Omental fat pad (tissue), 4 donors: Measurements from ENCODE around the gene NUP210L. TPM values are rescaled to one million over a fixed set of nuclear protein-coding genes. Genes with fewer than 3 reads are reported as not detected.
"Not testable (repeated sequence)": the region's sequence is repeated elsewhere in the genome, so short reads cannot be mapped to it uniquely, and the experiment has no call there.

Experiments used
- ATAC-seq: fragments of 150-250 bp; one replicate; pipeline ENCODE4 v1.9.1; 2016; ENCODE audit warnings: mild to moderate bottlenecking, moderate library complexity; ENCODE audit not compliant: low FRiP score
- DNase-seq: peaks from one replicate; pipeline ENCODE4 v3.0.0-alpha.2; 2019; ENCODE audit warnings: low spot score
- total RNA-seq, 4 donors: library from RNA; depleted of rRNA; stranded (reverse); fragments of >200 nt; gene quantifications; one replicate each; pipeline ENCODE4 v1.1.0, GENCODE V29; 2016
- TF ChIP-seq, protein P1 (sequence below), 3 donors: fragments of 450-650 bp; IDR thresholded peaks; one replicate each; pipeline ENCODE4 v1.5.1; 2016 to 2017; ENCODE audit warnings: antibody characterized with exemption in 3 of 3, mild to moderate bottlenecking in 3 of 3, moderate library complexity in 2 of 3

NUP210L gene
- total RNA-seq, 4 donors from 2014 or later, result 0.06 to 0.12 (median 0.09) TPM; not detected in 1

GRCh38 chr1:154142358-154142757 lies 12.5 kb downstream of the NUP210L start:
- ATAC-seq, result no peak
- DNase-seq, result no peak

DNA sequence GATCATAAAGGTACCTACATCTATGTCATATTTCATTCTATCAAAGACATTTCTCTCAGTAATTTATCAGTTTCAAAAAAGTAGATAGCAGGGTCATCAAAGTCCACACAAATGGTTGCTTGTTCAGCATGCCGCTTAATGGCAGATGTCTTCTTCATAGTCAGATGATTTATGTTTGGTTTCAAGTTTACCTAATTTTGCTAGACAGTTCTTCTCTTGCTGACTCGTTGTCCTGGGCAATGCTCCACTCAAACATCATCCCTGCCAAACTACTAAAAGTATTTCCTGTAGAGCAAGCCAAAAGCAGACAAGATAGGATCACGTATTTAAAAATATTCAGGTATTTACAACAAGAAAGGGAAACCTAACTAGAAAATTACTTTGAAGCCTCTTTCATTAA lies 13.6 kb downstream of the NUP210L start:
- ATAC-seq (peak; percentile 89), DNase-seq (no peak)
- TF ChIP-seq, protein P1, sequence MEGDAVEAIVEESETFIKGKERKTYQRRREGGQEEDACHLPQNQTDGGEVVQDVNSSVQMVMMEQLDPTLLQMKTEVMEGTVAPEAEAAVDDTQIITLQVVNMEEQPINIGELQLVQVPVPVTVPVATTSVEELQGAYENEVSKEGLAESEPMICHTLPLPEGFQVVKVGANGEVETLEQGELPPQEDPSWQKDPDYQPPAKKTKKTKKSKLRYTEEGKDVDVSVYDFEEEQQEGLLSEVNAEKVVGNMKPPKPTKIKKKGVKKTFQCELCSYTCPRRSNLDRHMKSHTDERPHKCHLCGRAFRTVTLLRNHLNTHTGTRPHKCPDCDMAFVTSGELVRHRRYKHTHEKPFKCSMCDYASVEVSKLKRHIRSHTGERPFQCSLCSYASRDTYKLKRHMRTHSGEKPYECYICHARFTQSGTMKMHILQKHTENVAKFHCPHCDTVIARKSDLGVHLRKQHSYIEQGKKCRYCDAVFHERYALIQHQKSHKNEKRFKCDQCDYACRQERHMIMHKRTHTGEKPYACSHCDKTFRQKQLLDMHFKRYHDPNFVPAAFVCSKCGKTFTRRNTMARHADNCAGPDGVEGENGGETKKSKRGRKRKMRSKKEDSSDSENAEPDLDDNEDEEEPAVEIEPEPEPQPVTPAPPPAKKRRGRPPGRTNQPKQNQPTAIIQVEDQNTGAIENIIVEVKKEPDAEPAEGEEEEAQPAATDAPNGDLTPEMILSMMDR (IDR thresholded peaks at IDR 0.05), result no peak

More at GRCh38 chr1:154142358-154142757, 12.5 kb downstream of the NUP210L start:
- TF ChIP-seq, protein P1 (IDR thresholded peaks at IDR 0.05), result no peak

DNA sequence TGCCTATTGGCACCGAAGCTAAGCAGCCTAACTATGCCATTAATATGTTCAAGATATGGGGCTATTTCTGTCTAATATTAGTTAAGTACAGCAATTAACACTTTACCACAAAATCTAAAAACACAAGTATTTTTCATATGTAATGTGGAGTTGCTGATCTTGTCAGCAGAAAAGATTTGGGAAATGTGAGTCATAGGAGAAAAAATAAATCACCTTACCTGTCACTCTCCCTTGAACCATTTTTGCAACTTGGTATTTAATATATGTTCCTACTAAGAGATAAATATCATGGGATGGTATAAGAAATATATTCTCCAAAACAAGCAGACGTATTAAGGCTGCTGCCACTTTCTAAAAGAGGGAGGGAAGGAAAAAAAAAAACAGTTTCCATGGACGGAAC lies 17.0 kb downstream of the NUP210L start:
- no peak for DNase-seq
- no peak for ATAC-seq
- TF ChIP-seq, protein P1 (IDR thresholded peaks at IDR 0.05), result no peak

GRCh38 chr1:154133256-154133655 lies 21.6 kb downstream of the NUP210L start:
- no peak for DNase-seq
- ATAC-seq, result no peak
- TF ChIP-seq, protein P1 (IDR thresholded peaks at IDR 0.05), result no peak

- TF ChIP-seq, protein P1 (IDR thresholded peaks at IDR 0.05), result no peak
- ATAC-seq, result no peak
- DNase-seq, result no peak
Observed at GRCh38 chr1:154129391-154129970, 25.4 kb downstream of the NUP210L start.

GRCh38 chr1:154123205-154123604 lies 31.7 kb downstream of the NUP210L start:
- not testable (repeated sequence) for ATAC-seq, DNase-seq

DNA sequence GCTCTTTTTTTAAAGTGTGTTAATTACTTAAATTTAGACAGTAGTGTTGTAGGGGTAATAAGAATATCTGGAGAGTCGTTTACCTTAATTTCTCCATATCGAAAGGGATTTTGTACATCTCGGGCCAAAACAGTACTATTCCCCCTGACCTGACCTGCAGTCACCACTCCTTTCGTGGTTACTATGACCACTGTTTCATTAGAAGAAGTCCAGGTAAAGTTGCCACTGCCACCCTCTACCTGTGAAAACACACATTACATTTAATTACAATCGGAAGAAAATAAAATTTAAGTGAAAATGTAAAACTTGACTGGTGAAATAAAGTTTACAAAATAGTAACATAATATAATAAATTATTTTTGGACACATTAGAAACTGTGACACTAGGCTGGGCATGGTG lies 37.2 kb downstream of the NUP210L start:
- TF ChIP-seq, protein P1 (IDR thresholded peaks at IDR 0.05), result no peak
- ATAC-seq (no peak), DNase-seq (no peak)
